DMS53 treated with DMSO at 0.1 percent for 48 hours (cell line): ENCODE results near the gene CRYBG1.

ENCODE experiments used
- DNase-seq: peaks from one replicate; lab custom pipeline; 2025; ENCODE audit not compliant: unreplicated experiment; lab: John Stamatoyannopoulos, UW

The CRYBG1 gene

DNA sequence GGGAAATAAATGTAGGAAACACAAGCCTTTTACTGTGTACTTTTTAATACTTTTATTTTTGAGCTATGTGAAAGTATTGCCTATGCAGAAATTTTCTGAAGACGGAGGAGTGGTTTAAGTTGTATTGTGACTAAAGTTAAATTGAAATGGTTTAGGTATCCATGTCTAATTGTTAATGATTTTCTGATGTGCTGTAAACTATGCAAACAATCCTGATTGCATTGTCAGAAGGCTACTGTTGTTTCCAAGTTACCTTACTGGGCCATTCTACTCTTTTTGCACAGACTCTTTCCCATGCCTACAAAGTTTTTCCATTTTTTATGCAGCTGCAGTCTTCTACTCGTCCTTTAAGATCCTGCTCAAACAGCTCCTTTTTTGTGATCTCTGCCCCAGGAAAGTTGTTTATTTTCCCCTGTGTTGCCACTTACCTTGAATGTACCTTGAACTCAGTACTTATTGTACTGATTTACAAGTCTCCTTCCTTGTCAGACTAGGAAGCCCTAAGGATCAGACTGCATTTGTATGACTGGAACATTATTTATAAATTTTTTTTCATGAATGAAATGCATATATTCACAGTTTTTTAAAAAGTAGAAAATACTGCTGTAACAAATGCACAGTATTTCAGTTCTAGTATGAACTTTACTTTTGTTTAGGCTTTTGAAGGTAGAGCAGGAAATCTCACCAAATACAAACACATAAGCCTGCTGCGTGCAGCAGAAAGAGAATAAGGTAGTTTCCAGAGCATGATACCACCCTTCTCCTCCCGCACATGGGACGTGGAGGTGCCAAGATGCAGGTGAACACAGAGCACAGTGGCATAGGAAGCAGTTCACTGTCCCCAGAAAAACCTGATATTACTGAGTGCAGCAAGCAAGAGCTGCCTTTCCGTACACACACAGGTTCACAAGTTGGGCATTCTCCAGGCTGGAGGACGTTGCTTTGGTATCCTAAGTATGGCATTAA, 97.8 kb downstream of the CRYBG1 start:
- DNase-seq: no peak

GRCh38 chr6:106460481-106460880, 100.0 kb downstream of the CRYBG1 start:
- no peak for DNase-seq

DNA sequence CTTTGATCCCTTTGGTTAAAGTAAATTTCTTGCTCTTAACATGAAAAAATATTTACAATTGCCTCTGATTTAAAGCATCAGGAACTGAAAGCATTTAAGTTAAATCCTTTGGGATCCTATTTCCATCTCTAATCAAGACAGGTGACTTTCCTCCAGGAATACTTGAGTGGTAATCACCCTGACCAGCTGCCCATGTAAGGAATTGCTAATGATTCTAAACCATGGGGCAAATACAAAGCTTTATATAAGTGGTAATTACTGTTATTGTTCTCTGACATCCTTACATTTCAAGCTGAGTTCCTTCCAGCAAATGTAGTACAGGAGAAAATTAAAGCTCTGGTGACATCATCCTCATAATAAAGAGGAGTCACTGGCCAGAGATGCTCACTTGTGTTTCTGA, 100.6 kb downstream of the CRYBG1 start:
- no peak for DNase-seq

DNA sequence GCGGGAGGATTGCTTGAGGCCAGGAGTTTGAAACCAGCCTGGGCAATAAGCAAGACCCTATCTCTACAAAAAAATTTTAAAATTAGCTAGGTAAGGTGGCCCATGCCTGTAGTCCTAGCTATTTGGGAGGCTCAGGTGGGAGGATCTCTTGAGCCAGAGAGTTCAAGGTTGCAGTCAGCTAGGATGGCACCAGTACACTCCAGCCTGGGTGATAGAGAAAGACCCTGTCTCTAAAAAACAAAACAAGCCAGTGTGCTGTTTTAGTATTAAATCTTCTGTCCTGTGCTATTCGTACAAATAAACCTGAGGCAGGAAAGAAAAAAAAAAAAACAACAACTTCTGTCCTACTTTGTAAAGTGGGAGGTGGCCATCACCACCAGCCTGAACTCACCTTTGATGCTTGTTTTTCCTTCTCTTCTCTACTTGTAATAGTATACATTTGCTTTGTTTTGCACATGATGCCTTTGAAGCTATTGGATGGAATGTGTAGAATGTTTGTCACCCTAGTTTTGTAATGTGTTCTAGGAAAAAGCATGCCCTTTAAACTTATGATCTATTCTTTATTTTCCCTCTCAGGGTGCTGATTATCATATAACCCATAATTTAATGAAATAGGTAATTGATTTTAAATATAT, 102.5 kb downstream of the CRYBG1 start:
- no peak for DNase-seq

GRCh38 chr6:106466211-106466610, 105.7 kb downstream of the CRYBG1 start:
- DNase-seq: no peak

DNA sequence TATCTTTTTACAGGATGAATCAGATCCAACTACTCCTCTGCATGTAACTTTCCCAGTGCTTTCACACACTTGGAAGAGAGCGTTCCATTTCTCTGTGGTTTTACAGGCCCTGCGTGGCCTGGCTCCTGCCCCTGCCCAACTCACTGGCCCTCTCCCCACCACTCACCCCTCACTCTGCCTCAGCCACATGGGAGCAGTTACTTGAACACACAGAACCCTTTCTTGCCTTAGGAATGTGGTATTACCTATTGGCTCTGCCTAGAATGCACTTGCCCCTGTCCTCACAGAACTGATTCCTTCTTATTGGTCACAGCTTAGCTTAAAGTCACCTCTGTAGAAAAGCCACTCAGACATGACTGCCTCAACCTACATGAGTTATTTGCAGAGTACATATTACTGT, 108.4 kb downstream of the CRYBG1 start:
- no peak for DNase-seq

DNA sequence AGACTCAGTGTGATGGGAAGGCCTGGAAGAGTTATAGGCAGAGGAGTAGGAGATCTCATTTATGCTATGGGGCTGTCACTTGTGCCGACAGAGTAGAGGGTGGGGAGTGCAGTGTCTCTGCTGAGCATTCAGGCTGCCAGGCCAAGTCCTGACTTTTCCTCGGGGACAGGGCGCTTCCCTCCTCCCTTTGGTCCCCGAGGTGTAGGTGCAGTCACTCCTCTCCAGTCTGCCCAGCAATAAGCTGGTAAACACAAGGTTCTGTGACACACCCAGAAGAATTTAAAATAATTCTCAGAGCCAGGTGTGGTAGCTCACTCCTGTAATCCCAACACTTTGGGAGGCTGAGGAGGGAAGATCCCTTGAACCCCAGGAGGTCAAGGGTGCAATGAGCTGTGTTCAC, 109.4 kb downstream of the CRYBG1 start:
- DNase-seq: no peak

GRCh38 chr6:106470316-106470715, 109.8 kb downstream of the CRYBG1 start:
- DNase-seq: no peak

DNA sequence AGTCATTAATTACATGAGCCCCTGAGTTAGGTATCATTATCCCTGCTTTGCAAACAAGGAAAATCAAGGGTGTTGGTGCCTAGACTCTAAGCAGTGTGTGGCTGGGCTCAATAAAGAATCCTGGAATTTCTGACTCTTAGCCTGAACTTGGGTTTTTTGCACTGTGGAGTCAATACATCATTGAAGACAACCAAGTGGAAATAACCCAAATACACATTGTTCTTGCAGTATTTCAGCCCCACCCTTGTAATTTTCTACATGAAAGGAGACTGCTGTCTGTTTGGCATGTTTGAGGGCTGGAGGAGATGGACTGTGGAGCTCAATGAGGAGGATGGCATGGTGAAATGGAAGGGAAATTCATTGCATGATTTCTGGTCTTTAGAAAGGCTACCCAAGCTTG, 110.3 kb downstream of the CRYBG1 start:
- DNase-seq: no peak

GRCh38 chr6:106473812-106474211, 113.3 kb downstream of the CRYBG1 start:
- no peak for DNase-seq

DNA sequence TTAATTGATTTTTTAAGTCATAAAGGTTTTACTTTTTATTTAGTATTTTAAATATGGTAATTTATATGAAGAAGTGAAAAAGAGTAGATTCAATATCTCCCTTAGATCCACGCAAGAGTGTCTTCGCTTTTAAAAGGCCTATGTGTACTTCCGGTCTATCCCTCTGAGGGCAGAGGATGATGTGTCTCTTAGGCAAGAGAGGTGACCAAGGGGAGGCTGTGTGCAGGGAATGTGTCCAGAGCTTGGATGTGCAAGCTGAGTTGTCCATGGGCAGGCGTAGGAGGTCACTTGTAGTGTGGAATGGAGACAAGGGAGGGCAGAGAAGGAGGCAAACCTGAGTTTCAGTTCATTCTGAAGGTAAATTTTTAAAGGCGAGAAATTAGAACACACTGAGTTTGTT, 113.9 kb downstream of the CRYBG1 start:
- DNase-seq: no peak

GRCh38 chr6:106475284-106475683, 114.8 kb downstream of the CRYBG1 start:
- DNase-seq: no peak

DNA sequence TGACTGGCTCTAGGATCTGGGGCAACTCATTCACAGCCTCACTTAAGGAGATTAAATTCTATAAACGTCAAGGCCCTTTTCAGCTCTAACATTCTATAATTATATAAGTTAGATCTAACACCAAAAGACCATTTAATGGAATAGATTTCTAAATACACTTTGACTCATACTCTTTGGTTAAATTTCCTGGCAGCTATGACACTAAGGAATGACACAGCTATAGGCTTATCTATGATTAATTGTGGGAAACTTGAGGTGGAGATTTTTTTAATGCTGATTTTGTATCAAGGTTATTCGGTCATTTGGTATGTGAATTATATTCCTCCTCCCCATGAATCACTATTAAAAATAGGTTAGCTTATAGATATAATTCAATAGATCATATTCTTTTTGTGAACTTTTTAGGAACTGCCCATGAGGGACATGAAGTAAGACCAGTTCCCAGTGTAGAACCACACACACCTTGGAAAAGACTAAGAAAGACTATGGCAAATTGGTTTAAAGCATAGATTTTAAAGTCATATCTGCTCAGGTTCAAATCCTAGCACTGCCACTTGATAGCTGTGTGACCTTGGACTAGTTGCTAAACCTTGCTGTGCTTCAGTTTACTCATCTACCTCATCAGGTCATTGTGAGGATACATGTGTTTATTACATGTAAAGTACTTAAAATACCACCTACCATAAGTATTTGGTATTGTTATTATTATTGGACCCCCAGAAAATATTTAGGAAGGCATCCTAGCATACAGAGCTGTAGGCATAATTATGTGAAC, 116.0 kb downstream of the CRYBG1 start:
- no peak for DNase-seq

GRCh38 chr6:106477146-106477545, 116.6 kb downstream of the CRYBG1 start:
- DNase-seq: no peak

DNA sequence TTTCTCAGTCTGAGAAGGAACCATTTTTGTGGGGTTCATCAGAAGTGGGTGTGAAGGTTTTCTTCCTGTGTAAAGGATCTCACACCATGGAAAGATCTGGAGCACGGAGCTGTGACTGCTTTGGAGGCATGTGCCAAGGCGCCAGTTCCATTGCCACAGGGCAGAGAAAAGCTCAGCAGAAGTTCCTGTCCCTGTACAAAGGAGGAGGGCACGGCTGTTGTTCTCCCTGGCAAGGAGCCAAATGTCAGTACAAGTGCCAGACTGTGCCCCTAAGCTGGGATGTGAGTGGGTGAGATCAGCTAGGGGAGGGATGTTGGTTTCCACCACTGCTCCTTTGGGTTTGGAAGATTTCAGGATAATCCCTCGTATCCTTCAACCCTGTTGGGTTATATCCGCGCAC, 117.3 kb downstream of the CRYBG1 start:
- DNase-seq: no peak

GRCh38 chr6:106486236-106486635, 125.7 kb downstream of the CRYBG1 start:
- no peak for DNase-seq

DNA sequence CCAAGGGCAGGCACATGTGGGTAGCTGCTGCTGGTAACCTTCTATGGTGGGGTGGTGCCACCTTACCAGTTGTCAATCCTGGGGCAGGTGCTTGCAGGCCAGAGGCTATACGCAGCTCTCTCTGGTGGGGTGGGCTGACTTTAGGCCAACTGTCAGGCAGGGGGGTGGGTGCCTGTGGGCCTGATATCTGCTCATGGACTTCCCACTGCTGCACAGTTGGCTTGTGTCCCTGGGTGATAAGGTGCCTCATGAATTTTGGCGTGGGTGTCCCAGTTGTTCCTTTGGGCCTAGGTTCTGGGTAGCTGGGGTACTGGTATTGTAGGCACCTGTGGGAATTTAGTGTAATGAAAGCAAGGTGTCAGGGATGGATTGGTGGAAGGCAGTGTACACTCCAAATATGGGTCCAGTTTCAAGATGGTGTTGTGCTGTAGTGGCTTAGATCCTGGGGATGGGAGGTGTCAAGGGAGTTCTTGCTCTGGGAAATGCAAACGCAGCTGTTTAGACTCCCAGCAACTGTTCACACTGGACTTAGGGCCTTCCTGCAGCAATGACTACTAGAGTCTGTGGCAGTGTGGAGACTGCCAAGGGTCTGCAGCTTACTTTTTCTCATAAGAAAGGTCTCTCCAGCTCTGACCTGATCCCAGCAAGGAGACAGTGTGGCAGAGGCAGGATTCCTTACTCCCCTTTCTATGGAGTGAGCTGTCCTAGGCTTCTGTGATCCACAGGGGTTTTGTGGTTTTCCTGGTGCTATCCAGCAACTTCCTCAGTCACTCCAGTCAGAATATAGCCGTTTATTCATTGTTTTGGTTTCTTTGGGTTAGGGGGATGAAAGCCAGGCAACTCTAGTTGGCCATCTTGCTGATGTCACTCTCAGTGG, 128.2 kb downstream of the CRYBG1 start:
- DNase-seq: no peak

DNA sequence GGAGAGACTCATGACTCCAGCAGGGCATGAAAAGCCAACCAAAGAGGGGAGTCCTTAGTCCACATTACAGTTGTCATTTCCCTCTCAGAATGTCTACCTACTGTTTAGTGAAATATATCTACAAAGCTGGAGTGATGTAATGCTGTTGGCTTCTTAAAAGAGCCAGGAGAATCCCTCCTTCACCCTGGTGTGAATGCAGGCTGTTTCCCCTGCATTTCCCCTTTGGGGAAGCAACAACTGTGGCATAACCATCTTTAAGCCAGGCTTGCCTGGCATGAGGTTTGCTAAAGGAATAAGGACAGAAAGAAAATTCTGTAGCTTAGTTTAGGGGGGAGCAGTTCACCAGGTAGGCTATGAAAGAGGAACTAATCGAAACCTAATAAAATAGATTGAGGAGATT, 129.5 kb downstream of the CRYBG1 start:
- no peak for DNase-seq

- no peak for DNase-seq
Measured at GRCh38 chr6:106490436-106490835, 129.9 kb downstream of the CRYBG1 start.

DNA sequence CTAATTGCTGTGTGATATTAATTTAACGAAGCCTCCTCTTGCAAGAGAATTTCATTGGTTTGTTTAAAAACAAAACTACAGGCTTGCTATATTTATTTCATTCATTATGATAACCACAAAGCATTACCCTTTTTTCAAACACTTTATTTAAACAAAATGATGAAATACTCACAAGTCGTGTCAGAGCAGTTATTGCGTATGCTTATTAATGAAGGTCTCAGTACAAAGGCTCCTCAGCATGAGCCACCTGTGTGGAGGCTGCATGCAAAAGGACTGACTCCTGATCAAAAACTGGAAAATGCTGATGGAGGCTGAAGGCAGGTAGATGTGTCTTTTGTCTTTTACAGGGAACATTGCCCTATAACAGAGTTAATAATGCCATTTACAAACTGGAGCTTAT, 130.5 kb downstream of the CRYBG1 start:
- DNase-seq: no peak

- no peak for DNase-seq
Measured at GRCh38 chr6:106495014-106495413, 134.5 kb downstream of the CRYBG1 start.
